HepG2 (cell line): ENCODE results near the gene DNLZ. TPM values are rescaled to one million over a fixed set of nuclear protein-coding genes. Genes with fewer than 3 reads are reported as not detected.

Source experiments
- BRD4 ChIP-seq: sonication (generic); formaldehyde crosslinking; IDR thresholded peaks from 2 replicates; pipeline ENCODE4 v1.4.0; 2020; ENCODE audit warnings: missing genetic modification reagents
- HDAC2 ChIP-seq: sonication (generic); formaldehyde crosslinking; IDR thresholded peaks from 2 replicates; pipeline ENCODE4 v1.4.0; 2020; ENCODE audit warnings: missing genetic modification reagents
- HMGXB3 ChIP-seq: sonication (generic); formaldehyde crosslinking; IDR thresholded peaks from 2 replicates; pipeline ENCODE4 v1.4.0; 2020; ENCODE audit warnings: missing genetic modification reagents, borderline replicate concordance
- HOXA3 ChIP-seq: sonication (generic); formaldehyde crosslinking; IDR thresholded peaks from 2 replicates; pipeline ENCODE4 v1.5.0; 2020; ENCODE audit warnings: missing genetic modification reagents
- PLRG1 ChIP-seq: fragments of 450-650 bp; conservative IDR thresholded peaks from 2 replicates; pipeline ENCODE4 v1.6.1; 2016
- RXRA ChIP-seq: sonication (generic); formaldehyde crosslinking; IDR thresholded peaks from 2 replicates; pipeline ENCODE4 v1.5.1; 2020; ENCODE audit warnings: missing genetic modification reagents
- SP1 ChIP-seq, 2 experiments: fragments of 450-650 bp in 1 of 2; sonication (generic) in 1 of 2; formaldehyde crosslinking in 1 of 2; IDR thresholded peaks; 2 replicates each; pipeline versions ENCODE4 v1.4.0 to v1.6.1; 2016 to 2020; ENCODE audit warnings: missing genetic modification reagents in 1 of 2
- TRIM24 ChIP-seq: sonication (generic); formaldehyde crosslinking; IDR thresholded peaks from 2 replicates; pipeline ENCODE4 v1.8.0; 2022; ENCODE audit warnings: mild to moderate bottlenecking, missing genetic modification reagents
- ZBTB1 ChIP-seq: sonication (generic); formaldehyde crosslinking; IDR thresholded peaks from 2 replicates; pipeline ENCODE4 v1.4.0; 2020; ENCODE audit warnings: missing genetic modification reagents, borderline replicate concordance
- ZNF18 ChIP-seq: sonication (generic); formaldehyde crosslinking; IDR thresholded peaks from 2 replicates; pipeline ENCODE4 v1.8.0; 2022; ENCODE audit warnings: mild to moderate bottlenecking, missing genetic modification reagents; ENCODE audit not compliant: insufficient replicate concordance
- ZNF234 ChIP-seq: sonication (generic); formaldehyde crosslinking; conservative IDR thresholded peaks from 2 replicates; pipeline ENCODE4 v1.5.1; 2020; ENCODE audit warnings: mild to moderate bottlenecking, missing genetic modification reagents
- ZNF3 ChIP-seq: IDR thresholded peaks from 2 replicates; pipeline ENCODE4 v1.7.0; 2017; ENCODE audit warnings: inconsistent platforms
- ZNF468 ChIP-seq: sonication (generic); formaldehyde crosslinking; IDR thresholded peaks from 2 replicates; pipeline ENCODE4 v1.8.0; 2022; ENCODE audit warnings: mild to moderate bottlenecking, moderate library complexity, missing genetic modification reagents
- ZNF549 ChIP-seq: sonication (generic); formaldehyde crosslinking; IDR thresholded peaks from 2 replicates; pipeline ENCODE4 v1.5.0; 2020; ENCODE audit warnings: missing genetic modification reagents
- ZNF558 ChIP-seq: sonication (generic); formaldehyde crosslinking; IDR thresholded peaks from 2 replicates; pipeline ENCODE4 v1.9.0; 2022; ENCODE audit warnings: mild to moderate bottlenecking, missing genetic modification reagents, borderline replicate concordance
- ZNF619 ChIP-seq: sonication (generic); formaldehyde crosslinking; IDR thresholded peaks from 2 replicates; pipeline ENCODE4 v1.4.0; 2020; ENCODE audit warnings: mild to moderate bottlenecking, missing genetic modification reagents
- ZNF691 ChIP-seq: sonication (generic); formaldehyde crosslinking; IDR thresholded peaks from 2 replicates; pipeline ENCODE4 v1.4.0; 2020; ENCODE audit warnings: missing genetic modification reagents, low read depth, mild to moderate bottlenecking, borderline replicate concordance
- ZNF746 ChIP-seq: sonication (generic); formaldehyde crosslinking; IDR thresholded peaks from 2 replicates; pipeline ENCODE4 v1.8.0; 2022; ENCODE audit warnings: mild to moderate bottlenecking, missing genetic modification reagents
- ZNF777 ChIP-seq: sonication (generic); formaldehyde crosslinking; IDR thresholded peaks from 2 replicates; pipeline ENCODE4 v1.4.0; 2020; ENCODE audit warnings: missing genetic modification reagents
- polyA plus RNA-seq, 8 experiments: library from polyadenylated mRNA; depleted of rRNA in 3 of 8; stranded (reverse) in 7 of 8; unstranded in 1 of 8; fragments of >200 nt; fragmentation: Illumina TruSeq in 4 of 8; extraction: Trizol in 4 of 8; gene quantifications; 2 replicates each; pipeline versions ENCODE4 v1.2.1 to v1.2.3, GENCODE V29; 2011 to 2016; ENCODE audit warnings: low read depth in 4 of 8, missing spikeins in 1 of 8, mixed read lengths in 1 of 8; ENCODE audit not compliant: insufficient read depth in 1 of 8
- total RNA-seq, 5 experiments: library from RNA; depleted of rRNA; stranded (reverse); fragments of >200 nt; fragmentation: Illumina TruSeq; extraction: Trizol; gene quantifications; 2 replicates each; pipeline ENCODE4 v1.2.3, GENCODE V29; 2016; ENCODE audit warnings: low read depth in 1 of 5
- TF ChIP-seq, protein P1 (sequence below): sonication (generic); formaldehyde crosslinking; IDR thresholded peaks from 2 replicates; pipeline ENCODE4 v1.4.0; 2020; ENCODE audit warnings: mild to moderate bottlenecking, missing genetic modification reagents, borderline replicate concordance

The DNLZ gene
- total and polyA plus RNA-seq, 2 of the 13 experiments (the other 11 are each of a cell fraction or from before 2014, with no cell fraction given) = 3.4 to 8.0 TPM

- no peak; the same call in 1 of the 2 replicates for TF ChIP-seq HOXA3 (CRISPR knock-in tag)
- TF ChIP-seq, protein P1, sequence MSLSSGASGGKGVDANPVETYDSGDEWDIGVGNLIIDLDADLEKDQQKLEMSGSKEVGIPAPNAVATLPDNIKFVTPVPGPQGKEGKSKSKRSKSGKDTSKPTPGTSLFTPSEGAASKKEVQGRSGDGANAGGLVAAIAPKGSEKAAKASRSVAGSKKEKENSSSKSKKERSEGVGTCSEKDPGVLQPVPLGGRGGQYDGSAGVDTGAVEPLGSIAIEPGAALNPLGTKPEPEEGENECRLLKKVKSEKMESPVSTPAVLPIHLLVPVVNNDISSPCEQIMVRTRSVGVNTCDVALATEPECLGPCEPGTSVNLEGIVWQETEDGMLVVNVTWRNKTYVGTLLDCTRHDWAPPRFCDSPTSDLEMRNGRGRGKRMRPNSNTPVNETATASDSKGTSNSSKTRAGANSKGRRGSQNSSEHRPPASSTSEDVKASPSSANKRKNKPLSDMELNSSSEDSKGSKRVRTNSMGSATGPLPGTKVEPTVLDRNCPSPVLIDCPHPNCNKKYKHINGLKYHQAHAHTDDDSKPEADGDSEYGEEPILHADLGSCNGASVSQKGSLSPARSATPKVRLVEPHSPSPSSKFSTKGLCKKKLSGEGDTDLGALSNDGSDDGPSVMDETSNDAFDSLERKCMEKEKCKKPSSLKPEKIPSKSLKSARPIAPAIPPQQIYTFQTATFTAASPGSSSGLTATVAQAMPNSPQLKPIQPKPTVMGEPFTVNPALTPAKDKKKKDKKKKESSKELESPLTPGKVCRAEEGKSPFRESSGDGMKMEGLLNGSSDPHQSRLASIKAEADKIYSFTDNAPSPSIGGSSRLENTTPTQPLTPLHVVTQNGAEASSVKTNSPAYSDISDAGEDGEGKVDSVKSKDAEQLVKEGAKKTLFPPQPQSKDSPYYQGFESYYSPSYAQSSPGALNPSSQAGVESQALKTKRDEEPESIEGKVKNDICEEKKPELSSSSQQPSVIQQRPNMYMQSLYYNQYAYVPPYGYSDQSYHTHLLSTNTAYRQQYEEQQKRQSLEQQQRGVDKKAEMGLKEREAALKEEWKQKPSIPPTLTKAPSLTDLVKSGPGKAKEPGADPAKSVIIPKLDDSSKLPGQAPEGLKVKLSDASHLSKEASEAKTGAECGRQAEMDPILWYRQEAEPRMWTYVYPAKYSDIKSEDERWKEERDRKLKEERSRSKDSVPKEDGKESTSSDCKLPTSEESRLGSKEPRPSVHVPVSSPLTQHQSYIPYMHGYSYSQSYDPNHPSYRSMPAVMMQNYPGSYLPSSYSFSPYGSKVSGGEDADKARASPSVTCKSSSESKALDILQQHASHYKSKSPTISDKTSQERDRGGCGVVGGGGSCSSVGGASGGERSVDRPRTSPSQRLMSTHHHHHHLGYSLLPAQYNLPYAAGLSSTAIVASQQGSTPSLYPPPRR (CRISPR knock-in tag) = no peak
- no peak for TF ChIP-seq ZNF619 (CRISPR knock-in tag)
- no peak for TF ChIP-seq TRIM24 (CRISPR knock-in tag)
- TF ChIP-seq PLRG1 = no peak
- TF ChIP-seq ZNF558 (CRISPR knock-in tag) = no peak
- no peak for TF ChIP-seq ZNF549 (CRISPR knock-in tag)
- TF ChIP-seq RXRA (CRISPR knock-in tag) = 0 out of 2 replicates have a peak, but pooled peaks have one; percentile 9
- TF ChIP-seq ZNF234 (CRISPR knock-in tag) = no peak
- no peak for TF ChIP-seq BRD4 (CRISPR knock-in tag)
- no peak for TF ChIP-seq SP1 (IDR thresholded peaks at IDR 0.05)
- no peak for TF ChIP-seq SP1 (CRISPR knock-in tag; IDR thresholded peaks at IDR 0.05)
- no peak for TF ChIP-seq ZNF691 (CRISPR knock-in tag)
- no peak for TF ChIP-seq ZNF3 (CRISPR knock-in tag)
- no peak for TF ChIP-seq ZNF777 (CRISPR knock-in tag)
- no peak for TF ChIP-seq HDAC2
- no peak for TF ChIP-seq ZNF746 (CRISPR knock-in tag)
- TF ChIP-seq ZNF468 (CRISPR knock-in tag) = no peak
- no peak for TF ChIP-seq HMGXB3
- no peak for TF ChIP-seq ZBTB1 (CRISPR knock-in tag)
- no peak for TF ChIP-seq ZNF18 (CRISPR knock-in tag)
Observed at GRCh38 chr9:136341042-136341655, 22.4 kb downstream of the DNLZ start (continued).
